GM18507 (cell line): Measurements from ENCODE around the gene CASP7.
"Not testable (repeated sequence)": the region's sequence is repeated elsewhere in the genome, so short reads cannot be mapped to it uniquely, and the experiment has no call there.

Experiments used
- DNase-seq: peaks from one replicate; pipeline ENCODE4 v3.0.0; 2011; ENCODE audit warnings: low read depth; ENCODE audit not compliant: insufficient read length; ENCODE audit errors: extremely low spot score
- FAIRE-seq: peaks from 2 replicates; lab custom pipeline; 2011; peaks lifted over from hg19 to GRCh38; lab: Jason Lieb, UNC

The CASP7 gene

GRCh38 chr10:113745374-113745773 lies 65.7 kb downstream of the CASP7 start:
- no peak for FAIRE-seq
- DNase-seq: no peak

GRCh38 chr10:113746217-113746957 lies 66.7 kb downstream of the CASP7 start:
- FAIRE-seq (no peak), DNase-seq (no peak)

GRCh38 chr10:113751181-113751732 lies 71.5 kb downstream of the CASP7 start, which contains the start of gene PLEKHS1:
Gene PLEKHS1, plus strand, starts transcription at chr10:113751682. Its CDS starts 3,596 bp downstream, at chr10:113755278.
- DNase-seq: no peak

GRCh38 chr10:113752553-113752952 lies 72.8 kb downstream of the CASP7 start:
- no peak for DNase-seq
- FAIRE-seq: no peak

More at GRCh38 chr10:113751181-113751732, 71.5 kb downstream of the CASP7 start, which contains the start of gene PLEKHS1:
- no peak for FAIRE-seq

- no peak for FAIRE-seq
- DNase-seq: no peak
Measured at GRCh38 chr10:113753020-113753692, 73.4 kb downstream of the CASP7 start.

- FAIRE-seq (no peak), DNase-seq (no peak)
Measured at GRCh38 chr10:113754125-113754524, 74.4 kb downstream of the CASP7 start.

GRCh38 chr10:113754768-113755167 lies 75.1 kb downstream of the CASP7 start:
- FAIRE-seq: no peak

GRCh38 chr10:113756940-113757543 lies 77.3 kb downstream of the CASP7 start:
- DNase-seq (no peak), FAIRE-seq (no peak)

More at GRCh38 chr10:113754768-113755167, 75.1 kb downstream of the CASP7 start:
- no peak for DNase-seq

- FAIRE-seq (no peak), DNase-seq (no peak)
Measured at GRCh38 chr10:113762083-113762482, 82.4 kb downstream of the CASP7 start.

GRCh38 chr10:113764582-113764981 lies 84.9 kb downstream of the CASP7 start:
- FAIRE-seq: no peak
- no peak for DNase-seq

- FAIRE-seq: no peak
- no peak for DNase-seq
Measured at GRCh38 chr10:113765910-113766309, 86.2 kb downstream of the CASP7 start.

- no peak for DNase-seq
- FAIRE-seq: no peak
Measured at GRCh38 chr10:113767222-113767621, 87.5 kb downstream of the CASP7 start.

- FAIRE-seq: no peak
- no peak for DNase-seq
Measured at GRCh38 chr10:113770346-113770745, 90.6 kb downstream of the CASP7 start.

GRCh38 chr10:113771131-113771530 lies 91.4 kb downstream of the CASP7 start:
- not testable (repeated sequence) for FAIRE-seq, DNase-seq

GRCh38 chr10:113775686-113776294 lies 96.1 kb downstream of the CASP7 start:
- FAIRE-seq: no peak
- DNase-seq: no peak

- DNase-seq (no peak), FAIRE-seq (no peak)
Measured at GRCh38 chr10:113776553-113776952, 96.8 kb downstream of the CASP7 start.
